ENCODE data around the gene CDK10. TPM values are rescaled to one million over a fixed set of nuclear protein-coding genes. Genes with fewer than 3 reads are reported as not detected.

CDK10 gene
- total and polyA plus RNA-seq, 9 of the 15 experiments (the other 6 are each of a cell fraction or from before 2014, with no cell fraction given), result 2.0 to 85.1 (median 40.1) TPM

GRCh38 chr16:89721546-89722391, 35.3 kb downstream of the CDK10 start (continued):
- TF ChIP-seq ZNF436 (CRISPR knock-in tag; IDR thresholded peaks at IDR 0.05) (no peak), TARDBP (IDR thresholded peaks at IDR 0.05) (no peak), ELF4 (CRISPR knock-in tag; IDR thresholded peaks at IDR 0.05) (no peak), ZNF699 (CRISPR knock-in tag; IDR thresholded peaks at IDR 0.05; ENCODE audit: insufficient replicate concordance) (no peak), USF2 (CRISPR knock-in tag; IDR thresholded peaks at IDR 0.05) (no peak), FOXK2 (conservative IDR thresholded peaks at IDR 0.05 in 1 of 2, IDR thresholded peaks at IDR 0.05 in 1 of 2; ENCODE audit: low read depth in 2 of 2) (no peak), ATF3 (IDR thresholded peaks at IDR 0.05) (no peak), ATF3 (CRISPR knock-in tag; conservative IDR thresholded peaks at IDR 0.05) (no peak), ZNF584 (CRISPR knock-in tag; IDR thresholded peaks at IDR 0.05; ENCODE audit: low read depth) (no peak), ZNF561 (CRISPR knock-in tag; conservative IDR thresholded peaks at IDR 0.05) (no peak), ADNP (tag; IDR thresholded peaks at IDR 0.05) (no peak), SIN3B (IDR thresholded peaks at IDR 0.05; ENCODE audit: low read depth) (no peak), BHLHE40 (IDR thresholded peaks at IDR 0.05; ENCODE audit: low read length) (no peak), MAFG (tag; conservative IDR thresholded peaks at IDR 0.05) (no peak), NONO (IDR thresholded peaks at IDR 0.05; ENCODE audit: low read depth in 2 of 2, low read length in 1 of 2) (peak; percentile 44 to 45; a peak in 1 of 4 replicates), L3MBTL2 (IDR thresholded peaks at IDR 0.05) (peak; percentile 57), ZNF639 (CRISPR knock-in tag; conservative IDR thresholded peaks at IDR 0.05 in 1 of 2, IDR thresholded peaks at IDR 0.05 in 1 of 2) (no peak)
- TF ChIP-seq, protein P1, sequence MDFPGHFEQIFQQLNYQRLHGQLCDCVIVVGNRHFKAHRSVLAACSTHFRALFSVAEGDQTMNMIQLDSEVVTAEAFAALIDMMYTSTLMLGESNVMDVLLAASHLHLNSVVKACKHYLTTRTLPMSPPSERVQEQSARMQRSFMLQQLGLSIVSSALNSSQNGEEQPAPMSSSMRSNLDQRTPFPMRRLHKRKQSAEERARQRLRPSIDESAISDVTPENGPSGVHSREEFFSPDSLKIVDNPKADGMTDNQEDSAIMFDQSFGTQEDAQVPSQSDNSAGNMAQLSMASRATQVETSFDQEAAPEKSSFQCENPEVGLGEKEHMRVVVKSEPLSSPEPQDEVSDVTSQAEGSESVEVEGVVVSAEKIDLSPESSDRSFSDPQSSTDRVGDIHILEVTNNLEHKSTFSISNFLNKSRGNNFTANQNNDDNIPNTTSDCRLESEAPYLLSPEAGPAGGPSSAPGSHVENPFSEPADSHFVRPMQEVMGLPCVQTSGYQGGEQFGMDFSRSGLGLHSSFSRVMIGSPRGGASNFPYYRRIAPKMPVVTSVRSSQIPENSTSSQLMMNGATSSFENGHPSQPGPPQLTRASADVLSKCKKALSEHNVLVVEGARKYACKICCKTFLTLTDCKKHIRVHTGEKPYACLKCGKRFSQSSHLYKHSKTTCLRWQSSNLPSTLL (IDR thresholded peaks at IDR 0.05), result no peak
- TF ChIP-seq, protein P2, sequence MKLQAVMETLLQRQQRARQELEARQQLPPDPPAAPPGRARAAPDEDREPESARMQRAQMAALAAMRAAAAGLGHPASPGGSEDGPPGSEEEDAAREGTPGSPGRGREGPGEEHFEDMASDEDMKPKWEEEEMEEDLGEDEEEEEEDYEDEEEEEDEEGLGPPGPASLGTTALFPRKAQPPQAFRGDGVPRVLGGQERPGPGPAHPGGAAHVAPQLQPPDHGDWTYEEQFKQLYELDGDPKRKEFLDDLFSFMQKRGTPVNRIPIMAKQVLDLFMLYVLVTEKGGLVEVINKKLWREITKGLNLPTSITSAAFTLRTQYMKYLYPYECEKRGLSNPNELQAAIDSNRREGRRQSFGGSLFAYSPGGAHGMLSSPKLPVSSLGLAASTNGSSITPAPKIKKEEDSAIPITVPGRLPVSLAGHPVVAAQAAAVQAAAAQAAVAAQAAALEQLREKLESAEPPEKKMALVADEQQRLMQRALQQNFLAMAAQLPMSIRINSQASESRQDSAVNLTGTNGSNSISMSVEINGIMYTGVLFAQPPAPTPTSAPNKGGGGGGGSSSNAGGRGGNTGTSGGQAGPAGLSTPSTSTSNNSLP (IDR thresholded peaks at IDR 0.05; ENCODE audit: borderline replicate concordance, low read depth, low read length), result no peak
